Pancreas (tissue), 10 donors: Measurements from ENCODE around the gene ARF4. TPM values are rescaled to one million over a fixed set of nuclear protein-coding genes. Genes with fewer than 3 reads are reported as not detected.
A peak's percentile ranks its signal among the peaks of the same experiment; 100 is the strongest.

Experiments used
- ATAC-seq, 4 donors: fragments of 200-7000 bp; cut with Tn5 transposase; one replicate each; pipeline versions ENCODE4 v1.8.0 to v1.9.1; 2020; ENCODE audit warnings: mild to moderate bottlenecking in 4 of 4, moderate library complexity in 4 of 4
- DNase-seq, 6 donors: peaks; one replicate each; pipeline ENCODE4 v3.0.0-alpha.2; 2020
- FAIRE-seq: peaks from 2 replicates; lab custom pipeline; 2012; peaks lifted over from hg19 to GRCh38; lab: Jason Lieb, UNC
- H3K27ac ChIP-seq, 4 donors: fragments of 200-600 bp; sonication (generic); 1 replicate in 3 of 4; 2 replicates in 1 of 4; pipeline versions ENCODE4 v1.5.0 to v1.8.0; 2020
- H3K27me3 ChIP-seq, 4 donors: fragments of 200-600 bp; one replicate each; pipeline ENCODE4 v1.8.0; 2021
- H3K36me3 ChIP-seq, 3 donors: fragments of 200-600 bp; sonication (generic) in 1 of 3; one replicate each; pipeline versions ENCODE4 v1.5.0 to v1.8.0; 2020 to 2021
- H3K4me1 ChIP-seq, 3 donors: fragments of 200-600 bp; one replicate each; pipeline ENCODE4 v1.8.0; 2021
- H3K4me3 ChIP-seq, 4 donors: fragments of 200-600 bp; sonication (generic) in 2 of 4; one replicate each; pipeline versions ENCODE4 v1.5.0 to v1.8.0; 2020 to 2021
- H3K9me3 ChIP-seq, 4 donors: fragments of 200-600 bp; one replicate each; pipeline ENCODE4 v1.8.0; 2021
- WGBS, 2 donors: extraction: QIAGEN DNeasy Blood & Tissue Kit; methylation state at CpG; one replicate each; pipeline ENCODE4 v1.1.7; 2013; 5-methylcytosine and 5-hydroxymethylcytosine counted together
- intact Hi-C, 3 donors: fragments of 100-400 bp; cut with DNase I; formaldehyde crosslinking; loops; one replicate each; pipeline versions ENCODE4 v1.11.1 to v1.14.2; 2022
- polyA plus RNA-seq, 2 donors: library from polyadenylated mRNA; stranded (reverse); fragments of 200-250 nt; gene quantifications; one replicate each; pipeline ENCODE4 v1.2.3, GENCODE V29; 2013
- total RNA-seq, 6 donors: library from RNA; stranded (reverse); fragmentation: NEBNext Ultra II Directional in 4 of 6; extraction: Animal tissue kit (Norgen Biotek cat#: 25700) in 4 of 6; gene quantifications; one replicate each; pipeline versions ENCODE4 v1.2.1 to v1.2.4, GENCODE V29; 2021 to 2023
- TF ChIP-seq, protein P1 (sequence below), 4 donors: fragments of 200-600 bp; sonication (generic) in 3 of 4; IDR thresholded peaks; one replicate each; pipeline versions ENCODE4 v1.5.0 to v1.8.0; 2021; ENCODE audit warnings: antibody characterized with exemption in 4 of 4
- donor health status: healthy with polysubstance abuse.
- donor health status: DM: no; HTN: no; CAD: no; lungs with moderate emphysema.
- donor health status: DM: no; HTN: no; CAD: no.
- donor health status: control.
- donor health status: control.
- donor health status: Bipolar disorder and iron deficiency.
- donor health status: DM: yes; HTN: yes; CAD: no.
- donor health status: DM: no; HTN: no; CAD: no.
- donor health status: DM: no; HTN: no; CAD: no.
- donor health status: DM: yes; HTN: yes; CAD: no.

ARF4 gene
- total and polyA plus RNA-seq, 8 donors, result 46.1 to 99.9 (median 67.5) TPM

DNA sequence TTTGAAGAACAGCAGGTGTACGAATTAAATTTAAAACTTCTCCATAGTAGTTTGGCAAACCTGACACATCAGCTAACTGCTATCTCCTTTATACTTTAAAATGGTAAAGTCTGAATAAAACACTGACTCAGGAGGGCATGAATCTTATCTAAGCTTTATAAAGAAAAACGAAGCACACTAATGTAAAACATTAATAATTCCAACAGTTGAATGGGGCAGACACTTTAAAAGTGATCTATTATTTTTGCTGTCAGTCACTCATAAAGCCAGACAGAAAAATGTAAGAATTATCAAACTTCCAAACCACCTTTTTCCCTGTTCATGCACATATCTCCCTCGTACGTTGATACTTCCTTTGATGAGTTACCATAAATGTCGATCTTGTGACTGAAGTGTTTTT, 2.6 kb downstream of the ARF4 start:
- H3K36me3 ChIP-seq, result no peaks in the 10 kb centered on the region
- WGBS, 2 donors, result 7 to 9% methylated on average over 5 of the region's 5 CpGs
- intact Hi-C loops, result no loop called here

GRCh38 chr3:57594144-57594543, 3.0 kb downstream of the ARF4 start:
- intact Hi-C loops, result no loop called here
- H3K27me3 ChIP-seq, result no peaks in the 10 kb centered on the region
- ATAC-seq (no peak), DNase-seq (no peak), FAIRE-seq (no peak)
- H3K4me3 ChIP-seq, result peak overlapping the region in 2 of 4 donors; percentile 79 to 96
- H3K4me1 ChIP-seq, result peaks cover 0 to 21% (median 17%) of the 10 kb centered on the region in 3 donors
- no peaks in the 10 kb centered on the region for H3K36me3 ChIP-seq
- TF ChIP-seq, protein P1, sequence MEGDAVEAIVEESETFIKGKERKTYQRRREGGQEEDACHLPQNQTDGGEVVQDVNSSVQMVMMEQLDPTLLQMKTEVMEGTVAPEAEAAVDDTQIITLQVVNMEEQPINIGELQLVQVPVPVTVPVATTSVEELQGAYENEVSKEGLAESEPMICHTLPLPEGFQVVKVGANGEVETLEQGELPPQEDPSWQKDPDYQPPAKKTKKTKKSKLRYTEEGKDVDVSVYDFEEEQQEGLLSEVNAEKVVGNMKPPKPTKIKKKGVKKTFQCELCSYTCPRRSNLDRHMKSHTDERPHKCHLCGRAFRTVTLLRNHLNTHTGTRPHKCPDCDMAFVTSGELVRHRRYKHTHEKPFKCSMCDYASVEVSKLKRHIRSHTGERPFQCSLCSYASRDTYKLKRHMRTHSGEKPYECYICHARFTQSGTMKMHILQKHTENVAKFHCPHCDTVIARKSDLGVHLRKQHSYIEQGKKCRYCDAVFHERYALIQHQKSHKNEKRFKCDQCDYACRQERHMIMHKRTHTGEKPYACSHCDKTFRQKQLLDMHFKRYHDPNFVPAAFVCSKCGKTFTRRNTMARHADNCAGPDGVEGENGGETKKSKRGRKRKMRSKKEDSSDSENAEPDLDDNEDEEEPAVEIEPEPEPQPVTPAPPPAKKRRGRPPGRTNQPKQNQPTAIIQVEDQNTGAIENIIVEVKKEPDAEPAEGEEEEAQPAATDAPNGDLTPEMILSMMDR (IDR thresholded peaks at IDR 0.05), result no peak
- 36 to 42% methylated on average over 4 of the region's 4 CpGs for WGBS, 2 donors
- H3K9me3 ChIP-seq, result no peaks in the 10 kb centered on the region
- no peak overlapping the region for H3K27ac ChIP-seq

More for the DNA sequence above, 2.6 kb downstream of the ARF4 start:
- FAIRE-seq (no peak), ATAC-seq (no peak), DNase-seq (no peak)
- TF ChIP-seq, protein P1 (IDR thresholded peaks at IDR 0.05), result no peak
- H3K4me1 ChIP-seq, result peaks cover 0 to 21% (median 17%) of the 10 kb centered on the region in 3 donors
- H3K4me3 ChIP-seq, result peak overlapping the region in 3 of 4 donors; percentile 79 to 96 (median 85)
- H3K27me3 ChIP-seq, result no peaks in the 10 kb centered on the region
- H3K27ac ChIP-seq, result peak overlapping the region in 1 of 4 donors; percentile 97
- no peaks in the 10 kb centered on the region for H3K9me3 ChIP-seq

- Histone ChIP-seq H3K27me3 (no peaks in the 10 kb centered on the region), H3K9me3 (no peaks in the 10 kb centered on the region), H3K4me3 (peak overlapping the region in 1 of 4 donors; percentile 1), H3K27ac (no peak overlapping the region), H3K4me1 (peaks cover 0 to 30% (median 27%) of the 10 kb centered on the region in 3 donors), H3K36me3 (no peaks in the 10 kb centered on the region)
- ATAC-seq, result no peak
- TF ChIP-seq, protein P1 (IDR thresholded peaks at IDR 0.05), result no peak
- FAIRE-seq, result no peak
- intact Hi-C loops, result no loop called here
- no peak for DNase-seq
- 25 to 34% methylated on average over 6 of the region's 6 CpGs for WGBS, 2 donors
These were observed 4.8 kb downstream of the ARF4 start for GRCh38 chr3:57592306-57592705.

DNA sequence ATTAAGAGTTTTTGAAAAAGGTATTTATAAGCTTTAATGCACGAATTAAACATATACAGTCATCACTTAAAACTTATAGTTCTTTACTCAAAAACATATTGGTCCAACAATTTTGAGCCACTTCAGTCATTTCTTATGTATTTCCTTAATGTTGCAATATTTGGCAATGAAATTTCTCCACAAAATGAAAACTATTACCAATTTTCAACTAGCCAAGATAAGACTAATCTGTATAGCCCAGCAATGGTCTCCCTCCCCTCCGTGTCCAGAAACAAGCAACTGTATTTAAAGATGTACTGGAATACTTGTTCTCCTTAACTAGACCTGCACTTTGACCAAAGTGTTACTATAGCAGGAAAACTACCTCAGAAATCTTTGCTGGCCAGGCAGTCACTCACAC, 9.2 kb downstream of the ARF4 start:
- no peak for DNase-seq
- H3K4me3 ChIP-seq, result no peak overlapping the region
- no peak overlapping the region for H3K27ac ChIP-seq
- WGBS, 2 donors, result 40 to 44% methylated on average over 2 of the region's 2 CpGs
- intact Hi-C loops, result no loop called here
- TF ChIP-seq, protein P1 (IDR thresholded peaks at IDR 0.05), result no peak
- no peak for FAIRE-seq
- peaks cover 15 to 54% (median 38%) of the 10 kb centered on the region in 3 donors for H3K4me1 ChIP-seq
- peak in 1 of 4 donors; percentile 14 for ATAC-seq
- no peaks in the 10 kb centered on the region for H3K27me3 ChIP-seq
- H3K36me3 ChIP-seq, result no peaks in the 10 kb centered on the region
- H3K9me3 ChIP-seq, result no peaks in the 10 kb centered on the region

DNA sequence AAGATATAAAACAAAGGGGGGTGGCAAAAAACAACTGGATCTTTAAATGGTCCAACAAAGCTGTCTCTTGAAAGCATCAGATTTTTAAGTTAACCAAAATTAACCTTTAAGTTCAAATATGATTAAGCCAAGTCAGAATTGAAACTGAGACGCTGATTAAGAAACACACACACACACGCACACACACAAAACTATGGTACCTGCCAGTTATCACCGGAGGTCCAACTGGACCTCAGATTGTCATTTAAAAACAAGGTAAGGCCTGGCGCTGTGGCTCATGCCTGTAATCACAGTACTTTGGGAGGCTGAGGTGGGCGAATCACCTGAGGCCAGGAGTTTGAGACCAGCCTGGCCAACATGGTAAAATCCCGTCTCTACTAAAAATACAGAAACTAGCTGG, 10.4 kb downstream of the ARF4 start:
- peaks cover 15 to 45% (median 39%) of the 10 kb centered on the region in 3 donors for H3K4me1 ChIP-seq
- DNase-seq (no peak), FAIRE-seq (no peak), ATAC-seq (no peak)
- no peak overlapping the region for H3K27ac ChIP-seq
- no peak overlapping the region for H3K4me3 ChIP-seq
- WGBS, 2 donors, result 39 to 47% methylated on average over 6 of the region's 6 CpGs
- intact Hi-C loops, result no loop called here
- H3K9me3 ChIP-seq, result no peaks in the 10 kb centered on the region
- no peaks in the 10 kb centered on the region for H3K27me3 ChIP-seq
- TF ChIP-seq, protein P1 (IDR thresholded peaks at IDR 0.05), result no peak
- H3K36me3 ChIP-seq, result no peaks in the 10 kb centered on the region
